Measurements from ENCODE around the gene VPS35L. TPM values are rescaled to one million over a fixed set of nuclear protein-coding genes. Genes with fewer than 3 reads are reported as not detected.
"Not testable (repeated sequence)": the region's sequence is repeated elsewhere in the genome, so short reads cannot be mapped to it uniquely, and the experiment has no call there.

Gene VPS35L
- total RNA-seq, 1 donor from 2014 or later, result 45.9 TPM

DNA sequence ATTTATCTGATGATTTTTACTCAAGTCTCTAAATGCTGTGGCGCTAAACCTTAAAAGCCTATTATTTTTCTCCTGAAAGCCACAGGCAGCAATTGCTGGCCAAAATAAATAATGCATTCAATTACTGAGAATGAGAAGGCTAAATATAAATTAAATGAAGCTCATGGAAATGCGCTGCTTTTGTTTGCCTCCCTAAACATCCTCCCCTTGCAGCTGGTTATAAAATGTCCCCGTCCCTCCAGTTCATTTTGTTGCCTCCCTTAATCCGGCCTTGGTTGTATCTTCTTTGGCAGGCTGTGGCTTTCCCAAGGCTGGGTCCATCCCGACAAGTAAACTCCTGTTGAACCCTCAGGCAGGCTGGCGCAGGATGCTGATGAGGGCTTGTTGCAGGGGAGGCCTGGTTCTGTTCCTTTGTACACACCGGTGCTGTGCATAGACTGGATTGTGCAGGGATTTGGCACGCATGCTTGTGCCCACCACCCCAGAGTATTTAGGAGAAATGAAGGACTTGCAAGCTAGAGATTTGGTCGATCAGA, 99.8 kb downstream of the VPS35L start:
- Histone ChIP-seq H3K27me3 (ENCODE audit: low read depth) (no peaks in the 10 kb centered on the region), H3K9me3 (no peaks in the 10 kb centered on the region), H3K4me1 (no peaks in the 10 kb centered on the region), H3K36me3 (peaks cover 83% of the 10 kb centered on the region), H3K4me3 (no peak overlapping the region), H3K27ac (no peak overlapping the region)
- ATAC-seq (no peak), DNase-seq (no peak)
- intact Hi-C loops (cut with DNase I), result no loop called here
- TF ChIP-seq CTCF (IDR thresholded peaks at IDR 0.05), result no peak

DNA sequence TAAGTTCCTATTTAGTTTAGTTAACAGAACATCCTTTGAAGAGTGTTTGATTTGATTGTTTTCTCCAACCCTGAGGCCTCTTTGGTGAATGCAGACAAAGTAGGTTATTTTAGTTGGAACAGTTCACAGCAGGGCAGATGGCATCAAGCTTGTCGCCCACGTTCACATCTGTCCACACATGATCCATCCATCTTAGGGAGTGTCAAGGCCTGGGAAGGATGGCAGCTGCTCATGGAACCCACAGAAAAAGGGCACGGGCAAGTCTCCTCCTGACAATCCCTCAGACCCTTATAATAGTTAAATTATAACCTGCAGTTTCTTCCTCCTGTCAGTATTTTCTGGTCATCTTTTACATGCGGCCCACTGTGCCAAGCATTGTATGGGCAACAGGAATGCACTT, 102.3 kb downstream of the VPS35L start:
- no peak overlapping the region for H3K4me3 ChIP-seq
- TF ChIP-seq CTCF (IDR thresholded peaks at IDR 0.05), result no peak
- no peaks in the 10 kb centered on the region for H3K9me3 ChIP-seq
- DNase-seq (no peak), ATAC-seq (no peak)
- no peak overlapping the region for H3K27ac ChIP-seq
- intact Hi-C loops (cut with DNase I), result no loop called here
- peaks cover 73% of the 10 kb centered on the region for H3K36me3 ChIP-seq
- H3K4me1 ChIP-seq, result no peaks in the 10 kb centered on the region
- H3K27me3 ChIP-seq (ENCODE audit: low read depth), result no peaks in the 10 kb centered on the region

DNA sequence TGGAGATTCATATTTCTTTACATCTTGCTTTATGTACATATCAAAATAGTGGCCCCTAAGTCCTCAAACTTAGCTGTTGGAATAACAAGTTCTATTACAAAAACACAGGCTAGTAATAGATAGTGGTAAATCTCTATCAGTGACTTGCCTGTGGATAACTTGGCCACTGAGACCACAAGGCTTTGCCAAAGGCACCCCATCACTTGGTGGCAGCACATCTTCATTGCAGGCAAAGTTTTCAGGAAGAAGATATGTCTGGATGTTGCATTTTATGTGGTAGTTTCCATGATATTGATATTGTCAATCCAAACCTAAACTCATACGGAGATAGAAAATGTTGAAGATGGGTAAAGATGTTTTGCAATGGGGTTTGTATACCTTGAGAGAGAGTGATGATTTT, 104.1 kb downstream of the VPS35L start:
- DNase-seq (no peak), ATAC-seq (no peak)
- Histone ChIP-seq H3K27me3 (ENCODE audit: low read depth) (no peaks in the 10 kb centered on the region), H3K4me3 (no peak overlapping the region), H3K4me1 (no peaks in the 10 kb centered on the region), H3K36me3 (peaks cover 55% of the 10 kb centered on the region), H3K27ac (no peak overlapping the region), H3K9me3 (no peaks in the 10 kb centered on the region)
- intact Hi-C loops (cut with DNase I), result no loop called here
- TF ChIP-seq CTCF (IDR thresholded peaks at IDR 0.05), result no peak

DNA sequence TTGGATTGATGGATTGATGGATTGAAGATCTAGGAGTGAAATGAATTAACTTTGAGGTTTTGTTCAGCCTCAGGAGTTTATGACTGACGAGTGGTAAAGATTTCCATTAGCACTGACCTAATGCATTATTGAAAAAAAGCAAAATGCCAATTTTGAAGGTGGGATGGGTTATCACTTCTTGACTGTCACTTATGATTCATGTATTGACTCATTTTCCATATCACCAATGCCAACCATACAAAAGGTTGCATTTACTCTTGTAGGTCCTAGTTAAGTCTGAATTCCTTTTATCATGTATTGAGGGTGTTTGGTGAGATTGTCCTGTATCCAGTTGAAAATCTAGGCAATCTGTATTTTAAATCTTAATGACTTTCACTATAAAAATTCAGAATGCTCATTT, 104.9 kb downstream of the VPS35L start:
- no peaks in the 10 kb centered on the region for H3K4me1 ChIP-seq
- no peaks in the 10 kb centered on the region for H3K27me3 ChIP-seq (ENCODE audit: low read depth)
- no peak overlapping the region for H3K27ac ChIP-seq
- intact Hi-C loops (cut with DNase I), result no loop called here
- no peak for ATAC-seq
- H3K9me3 ChIP-seq, result no peaks in the 10 kb centered on the region
- no peak overlapping the region for H3K4me3 ChIP-seq
- TF ChIP-seq CTCF (IDR thresholded peaks at IDR 0.05), result no peak
- peaks cover 48% of the 10 kb centered on the region for H3K36me3 ChIP-seq
- no peak for DNase-seq

- Histone ChIP-seq H3K4me1 (no peaks in the 10 kb centered on the region), H3K9me3 (no peaks in the 10 kb centered on the region), H3K27me3 (ENCODE audit: low read depth) (no peaks in the 10 kb centered on the region), H3K36me3 (peaks cover 35% of the 10 kb centered on the region), H3K27ac (no peak overlapping the region), H3K4me3 (no peak overlapping the region)
- no peak for DNase-seq
- TF ChIP-seq CTCF (IDR thresholded peaks at IDR 0.05), result no peak
- intact Hi-C loops (cut with DNase I), result no loop called here
- ATAC-seq, result no peak
Measured at GRCh38 chr16:19662351-19662750, 106.8 kb downstream of the VPS35L start.

DNA sequence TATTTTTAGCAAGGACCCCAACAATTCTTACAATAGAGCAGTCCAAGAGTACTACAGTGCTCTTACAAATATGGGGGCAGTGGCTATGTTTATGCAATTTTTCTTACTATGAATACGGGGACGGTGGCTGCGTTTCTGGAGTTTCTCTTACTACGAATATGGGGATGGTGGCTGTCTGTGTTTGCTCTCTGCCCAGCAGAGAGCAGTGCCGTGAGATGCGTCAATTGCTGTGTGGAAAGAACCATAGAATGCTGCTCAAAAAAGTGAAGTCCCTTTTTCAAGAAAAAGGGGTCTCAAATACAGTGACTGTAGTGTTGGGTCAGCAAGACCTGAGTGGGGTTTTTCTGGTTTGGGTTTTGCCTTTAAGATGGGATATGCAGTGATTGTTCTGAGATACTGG, 108.7 kb downstream of the VPS35L start:
- intact Hi-C loops (cut with DNase I), result no loop called here
- Histone ChIP-seq H3K9me3 (no peaks in the 10 kb centered on the region), H3K4me3 (no peak overlapping the region), H3K27ac (no peak overlapping the region), H3K36me3 (peaks cover 23% of the 10 kb centered on the region), H3K4me1 (no peaks in the 10 kb centered on the region), H3K27me3 (ENCODE audit: low read depth) (no peaks in the 10 kb centered on the region)
- ATAC-seq (no peak), DNase-seq (no peak)
- no peak for TF ChIP-seq CTCF (IDR thresholded peaks at IDR 0.05)

GRCh38 chr16:19665313-19665712, 109.8 kb downstream of the VPS35L start:
- intact Hi-C loops (cut with DNase I); H3K4me3 ChIP-seq; DNase-seq; H3K27ac ChIP-seq; H3K27me3 ChIP-seq (ENCODE audit: low read depth); ATAC-seq; H3K4me1 ChIP-seq; H3K9me3 ChIP-seq: not testable (repeated sequence)
- H3K36me3 ChIP-seq, result peaks cover 29% of the 10 kb centered on the region

Data from lower lobe of right lung (tissue), 2 donors.